Measurements from ENCODE around the gene DNAJC13.
"Not testable (repeated sequence)": the region's sequence is repeated elsewhere in the genome, so short reads cannot be mapped to it uniquely, and the experiment has no call there.

Gene DNAJC13

GRCh38 chr3:132416807-132417694 lies at the start of gene DNAJC13:
TSS of gene DNAJC13 (plus strand) at chr3:132417502. CDS start at chr3:132434551, 17,049 bp downstream.
- DNase-seq, result peak; percentile 90

GRCh38 chr3:132368515-132368914 lies 48.8 kb upstream of the DNAJC13 start:
- DNase-seq, result no peak

- no peak for DNase-seq
Observed at GRCh38 chr3:132368962-132369361, 48.3 kb upstream of the DNAJC13 start.

GRCh38 chr3:132376945-132377354 lies 40.4 kb upstream of the DNAJC13 start:
- DNase-seq, result not testable (repeated sequence)

- DNase-seq, result no peak
Observed at GRCh38 chr3:132378048-132378762, 39.1 kb upstream of the DNAJC13 start.

- DNase-seq, result no peak
Observed at GRCh38 chr3:132378846-132379245, 38.5 kb upstream of the DNAJC13 start.

GRCh38 chr3:132380920-132381319 lies 36.4 kb upstream of the DNAJC13 start:
- DNase-seq, result no peak

GRCh38 chr3:132381348-132381944 lies 35.9 kb upstream of the DNAJC13 start:
- DNase-seq, result no peak

- DNase-seq, result no peak
Observed at GRCh38 chr3:132382267-132382666, 35.0 kb upstream of the DNAJC13 start.

GRCh38 chr3:132382688-132383194 lies 34.6 kb upstream of the DNAJC13 start:
- DNase-seq, result no peak

- DNase-seq, result no peak
Observed at GRCh38 chr3:132386259-132386658, 31.0 kb upstream of the DNAJC13 start.

- not testable (repeated sequence) for DNase-seq
Observed at GRCh38 chr3:132392675-132393074, 24.6 kb upstream of the DNAJC13 start.

- no peak for DNase-seq
Observed at GRCh38 chr3:132394320-132394719, 23.0 kb upstream of the DNAJC13 start.

- no peak for DNase-seq
Observed at GRCh38 chr3:132395126-132395525, 22.2 kb upstream of the DNAJC13 start.

- DNase-seq, result no peak
Observed at GRCh38 chr3:132396255-132396654, 21.0 kb upstream of the DNAJC13 start.

- not testable (repeated sequence) for DNase-seq
Observed at GRCh38 chr3:132396776-132397175, 20.5 kb upstream of the DNAJC13 start.

- DNase-seq, result no peak
Observed at GRCh38 chr3:132399054-132399929, 18.0 kb upstream of the DNAJC13 start.

- no peak for DNase-seq
Observed at GRCh38 chr3:132401255-132401654, 16.0 kb upstream of the DNAJC13 start.

GRCh38 chr3:132404276-132404675 lies 13.0 kb upstream of the DNAJC13 start:
- no peak for DNase-seq

- no peak for DNase-seq
Observed at GRCh38 chr3:132405188-132405587, 12.1 kb upstream of the DNAJC13 start.

GRCh38 chr3:132405609-132406299 lies 11.5 kb upstream of the DNAJC13 start:
- DNase-seq, result no peak

GRCh38 chr3:132406587-132406986 lies 10.7 kb upstream of the DNAJC13 start:
- DNase-seq, result no peak

All from activated CD8-positive, alpha-beta memory T cell treated with anti-CD3 and anti-CD28 coated beads, Interleukin-2, amount 50 U/mL, for 4 hours (primary cell).